BLaER1 (cell line): Measurements from ENCODE around the gene CLK3.
A peak's percentile ranks its signal among the peaks of the same experiment; 100 is the strongest.

ENCODE experiments used
- H3K27ac ChIP-seq: shearing (Covaris generic); formaldehyde crosslinking; 2 replicates; pipeline ENCODE4 v1.8.1; 2022
- H3K27me3 ChIP-seq: shearing (Covaris generic); formaldehyde crosslinking; 2 replicates; pipeline ENCODE4 v1.8.1; 2022
- H3K36me3 ChIP-seq: shearing (Covaris generic); formaldehyde crosslinking; 2 replicates; pipeline ENCODE4 v1.8.1; 2022
- H3K4me1 ChIP-seq: shearing (Covaris generic); formaldehyde crosslinking; 2 replicates; pipeline ENCODE4 v1.8.1; 2022
- H3K4me2 ChIP-seq: shearing (Covaris generic); formaldehyde crosslinking; 2 replicates; pipeline ENCODE4 v1.8.1; 2022
- H3K4me3 ChIP-seq: shearing (Covaris generic); formaldehyde crosslinking; 2 replicates; pipeline ENCODE4 v1.8.1; 2022
- H3K9ac ChIP-seq: shearing (Covaris generic); formaldehyde crosslinking; 2 replicates; pipeline ENCODE4 v1.8.1; 2022
- H3K9me3 ChIP-seq: shearing (Covaris generic); formaldehyde crosslinking; 2 replicates; pipeline ENCODE4 v1.8.1; 2022
- H4K20me1 ChIP-seq: shearing (Covaris generic); formaldehyde crosslinking; 2 replicates; pipeline ENCODE4 v1.8.1; 2022
- Cebpa-rat ChIP-seq: shearing (Covaris generic); IDR thresholded peaks from 2 replicates; pipeline ENCODE4 v1.8.1; 2022

The CLK3 gene

GRCh38 chr15:74615508-74616365, at the start of gene CLK3:
CLK3 (plus strand) TSS chr15:74615836; CDS start chr15:74619197, 3,361 bp downstream.
- Histone ChIP-seq H3K4me3 (peak within 1 kb of the TSS; percentile 99), H3K4me1 (peaks cover 66% of the 10 kb centered on the region), H3K27ac (peak within 1 kb of the TSS; percentile 98), H3K9me3 (no peaks in the 10 kb centered on the region), H4K20me1 (peaks cover 50% of the 10 kb centered on the region), H3K9ac (peak within 1 kb of the TSS; percentile 97), H3K27me3 (no peaks in the 10 kb centered on the region), H3K4me2 (peak within 1 kb of the TSS; percentile 96), H3K36me3 (peaks cover 37% of the 10 kb centered on the region)
- TF ChIP-seq Cebpa-rat = no peak

- Histone ChIP-seq H3K36me3 (peaks cover 35% of the 10 kb centered on the region), H3K9me3 (no peaks in the 10 kb centered on the region), H3K4me3 (no peak overlapping the region), H3K27me3 (no peaks in the 10 kb centered on the region), H4K20me1 (0 out of 2 replicates have a peak, but pooled peaks cover under 1% of the 10 kb centered on the region), H3K27ac (no peak overlapping the region), H3K4me1 (no peaks in the 10 kb centered on the region), H3K4me2 (no peak overlapping the region), H3K9ac (no peak overlapping the region)
- no peak for TF ChIP-seq Cebpa-rat
Measured at GRCh38 chr15:74568594-74568993, 47.0 kb upstream of the CLK3 start.

DNA sequence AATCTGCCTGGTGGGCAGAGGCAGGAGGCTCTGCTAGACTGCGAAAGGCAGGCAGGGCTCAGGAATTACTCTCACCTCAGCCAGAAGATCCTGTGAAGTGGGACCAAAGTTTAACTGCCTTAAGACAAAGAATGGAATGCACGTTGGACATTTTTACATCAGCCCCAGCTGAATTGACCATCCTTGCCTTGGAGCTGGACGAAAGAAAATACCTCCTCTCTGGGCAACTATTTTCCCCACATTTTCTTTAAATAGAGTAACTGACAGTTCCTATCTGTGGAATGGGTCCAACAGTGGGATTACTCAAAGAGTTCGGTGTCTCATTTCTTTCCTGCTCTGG, 45.9 kb upstream of the CLK3 start:
- H3K4me3 ChIP-seq = no peak overlapping the region
- no peak overlapping the region for H3K4me2 ChIP-seq
- no peak overlapping the region for H3K9ac ChIP-seq
- no peak for TF ChIP-seq Cebpa-rat
- H4K20me1 ChIP-seq = no peaks in the 10 kb centered on the region
- H3K9me3 ChIP-seq = no peaks in the 10 kb centered on the region
- H3K4me1 ChIP-seq = no peaks in the 10 kb centered on the region
- no peaks in the 10 kb centered on the region for H3K27me3 ChIP-seq
- H3K27ac ChIP-seq = no peak overlapping the region
- peaks cover 45% of the 10 kb centered on the region for H3K36me3 ChIP-seq

DNA sequence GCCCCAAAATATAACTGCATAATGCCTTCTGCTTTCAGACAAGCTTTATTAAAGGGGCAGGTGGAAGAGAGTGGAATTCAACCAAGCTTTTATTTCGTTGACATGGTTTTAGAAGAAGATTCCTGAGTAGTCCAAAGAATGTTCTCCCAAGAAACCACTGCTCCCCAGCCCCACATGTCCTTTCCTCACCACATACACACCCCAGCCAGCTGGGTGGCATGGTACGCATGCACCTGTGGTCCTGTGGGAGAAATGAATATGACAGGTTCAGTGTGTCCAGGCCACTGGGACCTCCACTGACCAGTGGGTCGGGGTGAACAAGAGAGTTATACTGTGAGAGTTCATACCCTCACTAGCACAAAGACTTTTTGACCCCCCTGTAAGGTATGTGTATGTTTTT, 44.4 kb upstream of the CLK3 start:
- Histone ChIP-seq H4K20me1 (no peaks in the 10 kb centered on the region), H3K4me3 (no peak overlapping the region), H3K27me3 (no peaks in the 10 kb centered on the region), H3K27ac (no peak overlapping the region), H3K4me1 (no peaks in the 10 kb centered on the region), H3K9me3 (no peaks in the 10 kb centered on the region), H3K4me2 (no peak overlapping the region), H3K36me3 (peaks cover 52% of the 10 kb centered on the region), H3K9ac (no peak overlapping the region)
- TF ChIP-seq Cebpa-rat = no peak

DNA sequence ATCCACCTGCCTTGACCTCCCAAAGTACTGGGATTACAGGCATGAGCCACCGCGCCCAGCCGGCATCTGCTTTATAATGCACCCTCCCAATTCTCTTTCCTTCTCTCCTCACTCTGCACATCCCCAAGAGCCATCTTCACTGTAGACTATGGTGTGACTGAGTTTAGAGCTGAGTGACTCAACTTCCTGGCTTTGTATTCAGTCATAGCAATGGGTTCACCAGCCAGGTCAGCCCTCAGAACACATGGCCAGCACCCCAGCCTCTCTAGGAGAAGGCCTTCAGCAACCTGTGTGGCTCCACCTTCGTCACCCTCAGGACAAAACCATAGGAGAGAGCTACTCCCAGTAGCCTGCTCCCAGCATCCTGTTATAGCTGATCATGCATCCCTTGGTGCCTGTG, 41.6 kb upstream of the CLK3 start:
- no peak for TF ChIP-seq Cebpa-rat
- H3K36me3 ChIP-seq = peaks cover 80% of the 10 kb centered on the region
- H3K4me1 ChIP-seq = no peaks in the 10 kb centered on the region
- H3K27me3 ChIP-seq = no peaks in the 10 kb centered on the region
- no peak overlapping the region for H3K4me3 ChIP-seq
- H3K9ac ChIP-seq = no peak overlapping the region
- no peaks in the 10 kb centered on the region for H3K9me3 ChIP-seq
- no peak overlapping the region for H3K27ac ChIP-seq
- no peaks in the 10 kb centered on the region for H4K20me1 ChIP-seq
- H3K4me2 ChIP-seq = no peak overlapping the region

GRCh38 chr15:74578496-74578994, 37.1 kb upstream of the CLK3 start:
- H4K20me1 ChIP-seq = no peaks in the 10 kb centered on the region
- TF ChIP-seq Cebpa-rat = no peak
- no peaks in the 10 kb centered on the region for H3K9me3 ChIP-seq
- peaks cover 72% of the 10 kb centered on the region for H3K36me3 ChIP-seq
- H3K4me1 ChIP-seq = no peaks in the 10 kb centered on the region
- no peak overlapping the region for H3K27ac ChIP-seq
- H3K4me3 ChIP-seq = no peak overlapping the region
- no peak overlapping the region for H3K9ac ChIP-seq
- no peaks in the 10 kb centered on the region for H3K27me3 ChIP-seq
- H3K4me2 ChIP-seq = no peak overlapping the region

DNA sequence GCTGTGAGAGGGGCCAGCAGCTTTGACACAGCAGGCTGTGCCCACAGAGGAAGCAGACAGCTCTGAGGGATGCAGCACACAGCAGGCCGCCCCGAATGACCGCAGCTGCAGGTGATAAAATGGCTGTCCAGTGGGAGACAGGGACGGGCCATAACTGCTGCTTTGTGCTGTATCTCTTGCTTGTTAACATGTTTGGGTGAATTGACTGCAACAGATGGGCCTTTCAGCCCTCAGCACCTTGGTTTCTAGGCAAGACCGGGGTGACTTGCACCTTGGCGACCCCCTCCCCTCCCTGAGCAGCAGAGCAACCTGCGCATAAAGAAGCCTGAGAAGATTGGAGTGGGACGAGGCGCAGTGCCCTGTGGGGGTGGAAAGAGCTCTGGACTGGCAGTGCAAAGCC, 36.6 kb upstream of the CLK3 start:
- H3K36me3 ChIP-seq = peaks cover 67% of the 10 kb centered on the region
- H3K9ac ChIP-seq = no peak overlapping the region
- H3K27ac ChIP-seq = no peak overlapping the region
- no peak for TF ChIP-seq Cebpa-rat
- no peak overlapping the region for H3K4me2 ChIP-seq
- no peaks in the 10 kb centered on the region for H3K4me1 ChIP-seq
- H3K9me3 ChIP-seq = no peaks in the 10 kb centered on the region
- H3K27me3 ChIP-seq = no peaks in the 10 kb centered on the region
- no peak overlapping the region for H3K4me3 ChIP-seq
- no peaks in the 10 kb centered on the region for H4K20me1 ChIP-seq

GRCh38 chr15:74580538-74581350, 34.9 kb upstream of the CLK3 start:
- Histone ChIP-seq H3K36me3 (peaks cover 54% of the 10 kb centered on the region), H3K9me3 (no peaks in the 10 kb centered on the region), H4K20me1 (no peaks in the 10 kb centered on the region), H3K4me3 (no peak overlapping the region), H3K27ac (no peak overlapping the region), H3K9ac (no peak overlapping the region), H3K4me1 (no peaks in the 10 kb centered on the region), H3K27me3 (no peaks in the 10 kb centered on the region), H3K4me2 (no peak overlapping the region)
- TF ChIP-seq Cebpa-rat = no peak

DNA sequence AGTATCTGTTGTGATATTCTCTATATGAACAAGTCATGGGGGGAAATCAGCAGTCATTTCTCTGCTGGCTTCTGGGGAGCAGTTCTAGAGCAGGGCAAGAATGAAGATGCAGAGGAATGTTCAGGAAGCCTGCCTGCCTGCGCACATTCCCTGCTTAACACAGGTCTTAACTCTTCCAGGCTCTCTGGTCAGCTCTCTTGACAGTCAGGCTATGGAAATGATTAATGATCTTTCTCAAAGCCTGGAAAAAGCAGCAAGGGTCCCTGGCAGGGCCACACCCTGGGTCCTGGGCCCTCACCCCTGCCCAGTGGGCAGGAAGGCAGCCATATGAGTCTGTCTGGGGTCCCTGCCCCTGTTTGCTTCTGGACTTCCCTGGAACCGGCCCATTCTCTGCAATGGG, 31.4 kb upstream of the CLK3 start:
- TF ChIP-seq Cebpa-rat = no peak
- H3K9me3 ChIP-seq = no peaks in the 10 kb centered on the region
- H4K20me1 ChIP-seq = no peaks in the 10 kb centered on the region
- no peaks in the 10 kb centered on the region for H3K27me3 ChIP-seq
- H3K36me3 ChIP-seq = peaks cover 30% of the 10 kb centered on the region; the same call in 1 of the 2 replicates
- 0 out of 2 replicates have a peak, but pooled peaks cover 5% of the 10 kb centered on the region for H3K4me1 ChIP-seq
- no peak overlapping the region for H3K4me3 ChIP-seq
- no peak overlapping the region for H3K9ac ChIP-seq
- no peak overlapping the region for H3K4me2 ChIP-seq
- H3K27ac ChIP-seq = no peak overlapping the region

DNA sequence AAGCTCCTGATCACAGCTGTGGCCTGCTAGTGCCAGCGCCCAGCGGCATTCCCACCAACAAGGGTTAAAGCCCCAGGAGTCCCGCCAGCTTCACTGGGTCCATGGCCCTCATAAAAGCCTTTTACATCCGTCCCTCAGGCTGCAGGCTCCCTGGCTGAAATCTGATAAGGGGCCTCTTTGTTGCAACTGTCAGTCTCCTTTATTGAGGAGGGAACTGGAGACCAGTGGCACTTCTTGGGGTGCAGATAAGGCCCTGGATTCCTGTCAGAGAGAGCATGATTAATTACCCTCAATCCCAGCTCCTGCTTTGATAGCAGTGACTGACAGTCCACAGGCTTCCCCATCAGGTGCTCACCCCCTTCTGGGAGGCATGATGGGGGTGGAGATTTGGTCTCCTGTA, 30.9 kb upstream of the CLK3 start:
- no peak overlapping the region for H3K4me3 ChIP-seq
- no peak overlapping the region for H3K9ac ChIP-seq
- H3K4me1 ChIP-seq = 0 out of 2 replicates have a peak, but pooled peaks cover 5% of the 10 kb centered on the region
- no peaks in the 10 kb centered on the region for H3K27me3 ChIP-seq
- no peaks in the 10 kb centered on the region for H4K20me1 ChIP-seq
- H3K9me3 ChIP-seq = no peaks in the 10 kb centered on the region
- peaks cover 31% of the 10 kb centered on the region for H3K36me3 ChIP-seq
- TF ChIP-seq Cebpa-rat = no peak
- H3K27ac ChIP-seq = no peak overlapping the region
- H3K4me2 ChIP-seq = no peak overlapping the region
